ENCODE results near the gene PILRA. TPM values are rescaled to one million over a fixed set of nuclear protein-coding genes. Genes with fewer than 3 reads are reported as not detected.

The PILRA gene
- total RNA-seq = not detected in 2 replicates

GRCh38 chr7:100373261-100373831 is at the start of gene PILRA:
Gene PILRA, plus strand, starts transcription at chr7:100373487. Its CDS starts 170 bp downstream, at chr7:100373657.

GRCh38 chr7:100358027-100358856 is 15.0 kb upstream of the PILRA start, which contains the start of gene PILRB:
Gene PILRB, plus strand, starts transcription at chr7:100358117. Its CDS starts 186 bp downstream, at chr7:100358303.

GRCh38 chr7:100428199-100428966 is 55.1 kb downstream of the PILRA start, which contains the start of gene ZCWPW1:
Gene ZCWPW1, minus strand, starts transcription at chr7:100428703. Its CDS starts 8,054 bp downstream, at chr7:100420649.

GRCh38 chr7:100429637-100430492 is 56.6 kb downstream of the PILRA start, which contains the start of gene MEPCE:
Gene MEPCE, plus strand, starts transcription at chr7:100429831. Its CDS starts 188 bp downstream, at chr7:100430019.

Other genes with a start within 250 kb of the PILRA start
- gene MBLAC1, start 246.5 kb upstream of the PILRA start, total RNA-seq = 4.7 and 5.0 TPM in 2 replicates
- gene LAMTOR4, start 224.6 kb upstream of the PILRA start, total RNA-seq = 184 and 224 TPM in 2 replicates
- 4.7 and 6.3 TPM in 2 replicates for gene TRAPPC14, start 214.8 kb upstream of the PILRA start, total RNA-seq
- gene GAL3ST4, start 204.9 kb upstream of the PILRA start, total RNA-seq = 2.7 and 3.9 TPM in 2 replicates
- gene GPC2, start 196.1 kb upstream of the PILRA start, total RNA-seq = 0.89 and 1.00 TPM in 2 replicates
- gene STAG3, start 195.6 kb upstream of the PILRA start, total RNA-seq = 0.10 and 0.13 TPM in 2 replicates
- gene PVRIG, start 153.5 kb upstream of the PILRA start, total RNA-seq = not detected in 2 replicates
- gene SPDYE3, start 65.8 kb upstream of the PILRA start, total RNA-seq = 0.05 TPM in 1 of 2 replicates, not detected in the other
- gene PILRB, start 15.4 kb upstream of the PILRA start, total RNA-seq = 14.1 and 18.6 TPM in 2 replicates
- gene ZCWPW1, start 55.2 kb downstream of the PILRA start, total RNA-seq = 0.60 and 0.98 TPM in 2 replicates
- gene MEPCE, start 56.3 kb downstream of the PILRA start, total RNA-seq = 38.4 and 42.4 TPM in 2 replicates
- 26.4 and 38.2 TPM in 2 replicates for gene PPP1R35, start 63.0 kb downstream of the PILRA start, total RNA-seq
- 0.87 and 3.4 TPM in 2 replicates for gene SPACDR, start 90.8 kb downstream of the PILRA start, total RNA-seq
- 62.0 and 63.5 TPM in 2 replicates for gene TSC22D4, start 105.7 kb downstream of the PILRA start, total RNA-seq
- gene NYAP1, start 110.4 kb downstream of the PILRA start, total RNA-seq = 2.1 and 2.9 TPM in 2 replicates
- gene AGFG2, start 165.7 kb downstream of the PILRA start, total RNA-seq = 46.2 and 49.0 TPM in 2 replicates
- not detected in 2 replicates for gene SAP25, start 200.4 kb downstream of the PILRA start, total RNA-seq
- 30.4 and 38.0 TPM in 2 replicates for gene LRCH4, start 212.6 kb downstream of the PILRA start, total RNA-seq
- 1.00 TPM in 1 of 2 replicates, not detected in the other for gene FBXO24, start 212.8 kb downstream of the PILRA start, total RNA-seq
- gene PCOLCE, start 228.9 kb downstream of the PILRA start, total RNA-seq = 1.2 and 2.3 TPM in 2 replicates
- 13.2 and 16.8 TPM in 2 replicates for gene MOSPD3, start 239.1 kb downstream of the PILRA start, total RNA-seq

Measured in mammary microvascular endothelial cell (primary cell).